Panc1 (cell line): ENCODE data around the gene LACTB. TPM values are rescaled to one million over a fixed set of nuclear protein-coding genes. Genes with fewer than 3 reads are reported as not detected.

Experiments
- ATAC-seq: fragments of 200-7000 bp; cut with Tn5 transposase; 2 replicates; pipeline ENCODE4 v1.9.1; 2020; ENCODE audit warnings: mild to moderate bottlenecking, moderate library complexity
- BruUV-seq: library from RNA; stranded (reverse); fragments of 400-500 nt; replicated peaks from 2 replicates; lab custom pipeline; 2021; lab: Mats Ljungman, UMichigan
- CTCF ChIA-PET: fragments of 300-600 bp; sonication (Branson Sonifier 250); formaldehyde crosslinking; loops from one replicate; lab custom pipeline; 2022; ENCODE audit warnings: antibody characterized with exemption; lab: Charles Lee
- POLR2A ChIA-PET: fragments of 300-600 bp; sonication (Branson Sonifier 250); formaldehyde crosslinking; loops from one replicate; lab custom pipeline; 2022; ENCODE audit warnings: antibody characterized with exemption; lab: Charles Lee
- DNase-seq: peaks from one replicate; pipeline ENCODE4 v3.0.0-alpha.2; 2010; ENCODE audit warnings: low read depth, low spot score
- H3K27ac ChIP-seq: 2 replicates; pipeline ENCODE4 v1.5.1; 2011; ENCODE audit warnings: mild to moderate bottlenecking, low read length, inconsistent platforms
- H3K27me3 ChIP-seq: fragments of 200-500 bp; sonication (Bioruptor generic); 2 replicates; pipeline ENCODE4 v1.6.0; 2014; ENCODE audit warnings: low read length, inconsistent platforms; ENCODE audit not compliant: control insufficient read depth, insufficient read depth
- H3K36me3 ChIP-seq: fragments of 200-500 bp; sonication (Bioruptor generic); 2 replicates; pipeline ENCODE4 v1.5.1; 2014; ENCODE audit warnings: inconsistent platforms, mild to moderate bottlenecking, low read length, moderate library complexity; ENCODE audit not compliant: control insufficient read depth, insufficient read depth
- H3K4me1 ChIP-seq: 2 replicates; pipeline ENCODE4 v1.5.1; 2011; ENCODE audit warnings: inconsistent platforms, mild to moderate bottlenecking, low read length, moderate library complexity; ENCODE audit not compliant: control insufficient read depth, insufficient read depth
- H3K4me3 ChIP-seq, 2 experiments: 2 replicates each; pipeline ENCODE4 v1.5.1; 2011 to 2012; ENCODE audit warnings: low read depth in 2 of 2, low read length in 2 of 2, mild to moderate bottlenecking in 2 of 2, inconsistent platforms in 1 of 2, moderate library complexity in 1 of 2
- H3K9me3 ChIP-seq: fragments of 200-500 bp; sonication (Bioruptor generic); 2 replicates; pipeline ENCODE4 v1.5.1; 2014; ENCODE audit warnings: low read depth, mild to moderate bottlenecking, inconsistent platforms, low read length, moderate library complexity; ENCODE audit not compliant: control insufficient read depth, insufficient read depth
- CTCF ChIP-seq: fragments of 450-650 bp; IDR thresholded peaks from 2 replicates; pipeline ENCODE4 v1.5.1; 2017; ENCODE audit warnings: mild to moderate bottlenecking
- POLR2AphosphoS5 ChIP-seq: IDR thresholded peaks from 2 replicates; pipeline ENCODE4 v1.6.1; 2012; ENCODE audit warnings: mild to moderate bottlenecking, low read depth, low read length, moderate library complexity
- SIN3A ChIP-seq: IDR thresholded peaks from 2 replicates; pipeline ENCODE4 v1.6.1; 2012; ENCODE audit warnings: low read depth, mild to moderate bottlenecking, low read length, moderate library complexity, borderline replicate concordance; ENCODE audit not compliant: insufficient read depth
- TCF7L2 ChIP-seq: IDR thresholded peaks from 2 replicates; pipeline ENCODE4 v1.6.1; 2011; ENCODE audit warnings: mild to moderate bottlenecking, low read depth, low read length, inconsistent platforms
- in situ Hi-C: cut with HindIII; loops from 2 replicates; pipeline ENCODE4 v1.10.0; 2016; ENCODE audit warnings: low sequenced_read_pairs, low pct_unique_long_range_greater_than_20kb
- intact Hi-C: fragments of 100-400 bp; cut with micrococcal nuclease; formaldehyde crosslinking; loops from one replicate; pipeline ENCODE4 v1.10.0; 2022; ENCODE audit not compliant: unreplicated experiment
- total RNA-seq: library from RNA; stranded (reverse); gene quantifications from one replicate; pipeline ENCODE4 v1.2.1, GENCODE V29; 2021; ENCODE audit not compliant: unreplicated experiment
- TF ChIP-seq, protein P1 (sequence below), 2 experiments: IDR thresholded peaks; 2 replicates each; pipeline ENCODE4 v1.6.1; 2011 to 2012; ENCODE audit warnings: low read depth in 2 of 2, control low read depth in 1 of 2, low read length in 1 of 2, mild to moderate bottlenecking in 1 of 2, moderate library complexity in 1 of 2; ENCODE audit not compliant: insufficient read depth in 1 of 2

Gene LACTB
- total RNA-seq, 1 experiment from 2014 or later = 18.4 TPM

GRCh38 chr15:63079947-63080626 is 41.6 kb upstream of the LACTB start:
- ChIA-PET POLR2A (no interaction called here), CTCF (interaction anchor here (0.8 kb wide), 1 partner anchor 31 kb away, joined by 3 read pairs; no protein-coding TSS in a partner anchor)
- intact Hi-C loops (no loop called here), in situ Hi-C loops (no loop called here)
- no peak for DNase-seq
- no peak for TF ChIP-seq TCF7L2
- TF ChIP-seq CTCF = no peak
- TF ChIP-seq POLR2AphosphoS5 = no peak
- TF ChIP-seq, protein P1, sequence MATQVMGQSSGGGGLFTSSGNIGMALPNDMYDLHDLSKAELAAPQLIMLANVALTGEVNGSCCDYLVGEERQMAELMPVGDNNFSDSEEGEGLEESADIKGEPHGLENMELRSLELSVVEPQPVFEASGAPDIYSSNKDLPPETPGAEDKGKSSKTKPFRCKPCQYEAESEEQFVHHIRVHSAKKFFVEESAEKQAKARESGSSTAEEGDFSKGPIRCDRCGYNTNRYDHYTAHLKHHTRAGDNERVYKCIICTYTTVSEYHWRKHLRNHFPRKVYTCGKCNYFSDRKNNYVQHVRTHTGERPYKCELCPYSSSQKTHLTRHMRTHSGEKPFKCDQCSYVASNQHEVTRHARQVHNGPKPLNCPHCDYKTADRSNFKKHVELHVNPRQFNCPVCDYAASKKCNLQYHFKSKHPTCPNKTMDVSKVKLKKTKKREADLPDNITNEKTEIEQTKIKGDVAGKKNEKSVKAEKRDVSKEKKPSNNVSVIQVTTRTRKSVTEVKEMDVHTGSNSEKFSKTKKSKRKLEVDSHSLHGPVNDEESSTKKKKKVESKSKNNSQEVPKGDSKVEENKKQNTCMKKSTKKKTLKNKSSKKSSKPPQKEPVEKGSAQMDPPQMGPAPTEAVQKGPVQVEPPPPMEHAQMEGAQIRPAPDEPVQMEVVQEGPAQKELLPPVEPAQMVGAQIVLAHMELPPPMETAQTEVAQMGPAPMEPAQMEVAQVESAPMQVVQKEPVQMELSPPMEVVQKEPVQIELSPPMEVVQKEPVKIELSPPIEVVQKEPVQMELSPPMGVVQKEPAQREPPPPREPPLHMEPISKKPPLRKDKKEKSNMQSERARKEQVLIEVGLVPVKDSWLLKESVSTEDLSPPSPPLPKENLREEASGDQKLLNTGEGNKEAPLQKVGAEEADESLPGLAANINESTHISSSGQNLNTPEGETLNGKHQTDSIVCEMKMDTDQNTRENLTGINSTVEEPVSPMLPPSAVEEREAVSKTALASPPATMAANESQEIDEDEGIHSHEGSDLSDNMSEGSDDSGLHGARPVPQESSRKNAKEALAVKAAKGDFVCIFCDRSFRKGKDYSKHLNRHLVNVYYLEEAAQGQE (IDR thresholded peaks at IDR 0.05; ENCODE audit: insufficient read depth in 1 of 2, low read depth in 2 of 2, low read length in 1 of 2) = no peak
- BruUV-seq = no TSS peak
- ATAC-seq = no peak
- no peaks in the 10 kb centered on the region for H3K27me3 ChIP-seq
- H3K4me3 ChIP-seq = no peak overlapping the region
- no peak overlapping the region for H3K27ac ChIP-seq
- H3K9me3 ChIP-seq = no peaks in the 10 kb centered on the region
- peaks cover 6% of the 10 kb centered on the region; the same call in 1 of the 2 replicates for H3K4me1 ChIP-seq
- no peaks in the 10 kb centered on the region for H3K36me3 ChIP-seq

DNA sequence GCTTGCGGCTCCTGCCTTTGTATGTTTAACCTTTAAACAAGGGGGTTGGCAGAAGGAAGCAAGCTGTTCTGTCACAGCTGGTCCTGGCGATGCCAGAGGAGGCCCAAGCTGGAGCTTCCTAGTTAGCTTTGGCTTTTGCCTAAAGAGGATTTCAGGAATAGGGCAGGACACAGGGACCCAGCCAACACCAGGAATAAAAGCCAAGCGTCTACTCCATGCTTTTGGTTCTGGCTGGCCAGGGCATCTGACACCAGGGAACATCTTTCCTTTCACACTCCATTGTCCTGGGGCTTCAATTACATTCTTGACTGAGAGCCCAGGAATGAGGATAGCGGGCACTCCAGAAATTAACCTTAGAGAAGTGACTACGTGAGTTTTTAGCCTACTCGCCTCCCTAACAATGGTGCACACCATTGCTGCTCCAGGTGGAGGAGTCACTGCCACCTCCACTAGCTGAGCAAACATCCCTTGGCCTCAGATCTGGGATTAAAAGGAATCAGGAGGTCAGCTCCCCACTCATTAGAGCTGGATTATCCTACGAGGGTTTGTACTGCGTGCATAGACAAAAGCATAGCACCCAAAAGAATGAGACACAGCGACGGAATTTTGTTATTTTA is 40.9 kb upstream of the LACTB start:
- Histone ChIP-seq H3K36me3 (no peaks in the 10 kb centered on the region), H3K27me3 (no peaks in the 10 kb centered on the region), H3K4me3 (no peak overlapping the region), H3K4me1 (peaks cover 3% of the 10 kb centered on the region; the same call in 1 of the 2 replicates), H3K27ac (no peak overlapping the region), H3K9me3 (no peaks in the 10 kb centered on the region)
- DNase-seq (no peak), ATAC-seq (no peak)
- no TSS peak for BruUV-seq
- no peak for TF ChIP-seq POLR2AphosphoS5
- TF ChIP-seq, protein P1 (IDR thresholded peaks at IDR 0.05; ENCODE audit: insufficient read depth in 1 of 2, low read depth in 2 of 2, low read length in 1 of 2) = no peak
- no peak for TF ChIP-seq SIN3A
- TF ChIP-seq CTCF = no peak
- TF ChIP-seq TCF7L2 = no peak
- in situ Hi-C loops = no loop called here
- ChIA-PET POLR2A (no interaction called here), CTCF (no interaction called here)
- intact Hi-C loops = no loop called here
